Astrocyte (in vitro differentiated cells and primary cell): ENCODE measurements around the gene FCHO2. TPM values are rescaled to one million over a fixed set of nuclear protein-coding genes. Genes with fewer than 3 reads are reported as not detected.

Experiments used
- DNase-seq: peaks from one replicate; pipeline ENCODE4 v3.0.0-alpha.2; 2010; ENCODE audit warnings: low read depth
- FAIRE-seq: peaks from 2 replicates; lab custom pipeline; 2011; peaks lifted over from hg19 to GRCh38; lab: Jason Lieb, UNC
- H2AFZ ChIP-seq: 2 replicates; pipeline ENCODE4 v1.6.0; 2012; ENCODE audit warnings: low read depth, low read length, inconsistent platforms
- H3K27ac ChIP-seq: 2 replicates; pipeline ENCODE4 v1.5.1; 2011; ENCODE audit warnings: low read depth, low read length, inconsistent platforms
- H3K27me3 ChIP-seq: 2 replicates; pipeline ENCODE4 v1.6.0; 2011; ENCODE audit warnings: low read length, inconsistent platforms; ENCODE audit not compliant: insufficient read depth
- H3K36me3 ChIP-seq: 2 replicates; pipeline ENCODE4 v1.5.1; 2011; ENCODE audit warnings: low read length, inconsistent platforms; ENCODE audit not compliant: insufficient read depth
- H3K4me1 ChIP-seq: 2 replicates; pipeline ENCODE4 v1.5.1; 2011; ENCODE audit warnings: low read length, inconsistent platforms; ENCODE audit not compliant: insufficient read depth
- H3K4me2 ChIP-seq: 2 replicates; pipeline ENCODE4 v1.6.0; 2012; ENCODE audit warnings: low read length, inconsistent platforms
- H3K4me3 ChIP-seq: 2 replicates; pipeline ENCODE4 v1.5.1; 2011; ENCODE audit warnings: low read depth, mild to moderate bottlenecking, low read length, inconsistent platforms; ENCODE audit not compliant: insufficient read depth
- H3K79me2 ChIP-seq: 2 replicates; pipeline ENCODE4 v1.6.0; 2012; ENCODE audit warnings: mild to moderate bottlenecking, low read length, inconsistent platforms; ENCODE audit not compliant: insufficient read depth
- H3K9ac ChIP-seq: 2 replicates; pipeline ENCODE4 v1.6.0; 2012; ENCODE audit warnings: mild to moderate bottlenecking, low read length, inconsistent platforms
- H3K9me3 ChIP-seq: 2 replicates; pipeline ENCODE4 v1.5.1; 2012; ENCODE audit warnings: low read depth, mild to moderate bottlenecking, low read length, inconsistent platforms; ENCODE audit not compliant: insufficient read depth
- H4K20me1 ChIP-seq: 2 replicates; pipeline ENCODE4 v1.6.0; 2012; ENCODE audit warnings: low read length, inconsistent platforms; ENCODE audit not compliant: insufficient read depth
- H3K27ac Mint-ChIP-seq: one replicate; pipeline ENCODE4 v1.8.0; 2021; ENCODE audit warnings: mild to moderate bottlenecking, mixed read lengths; ENCODE audit not compliant: unreplicated experiment
- H3K27me3 Mint-ChIP-seq: one replicate; pipeline ENCODE4 v1.8.0; 2021; ENCODE audit warnings: low read depth, mixed read lengths; ENCODE audit not compliant: unreplicated experiment
- H3K36me3 Mint-ChIP-seq: one replicate; pipeline ENCODE4 v1.8.0; 2021; ENCODE audit warnings: low read depth, mixed read lengths; ENCODE audit not compliant: unreplicated experiment
- H3K4me1 Mint-ChIP-seq: one replicate; pipeline ENCODE4 v1.8.0; 2021; ENCODE audit warnings: low read depth, mixed read lengths; ENCODE audit not compliant: unreplicated experiment
- H3K4me3 Mint-ChIP-seq: one replicate; pipeline ENCODE4 v1.8.0; 2021; ENCODE audit warnings: mild to moderate bottlenecking, moderate library complexity, mixed read lengths; ENCODE audit not compliant: unreplicated experiment
- H3K9me3 Mint-ChIP-seq: one replicate; pipeline ENCODE4 v1.8.0; 2021; ENCODE audit warnings: mild to moderate bottlenecking, mixed read lengths; ENCODE audit not compliant: unreplicated experiment
- EZH2 ChIP-seq: IDR thresholded peaks from 2 replicates; pipeline ENCODE4 v1.6.1; 2012; ENCODE audit warnings: mild to moderate bottlenecking, low read length, inconsistent platforms; ENCODE audit not compliant: insufficient read depth
- total RNA-seq: library from RNA; stranded (reverse); gene quantifications from 2 replicates; pipeline ENCODE4 v1.2.1, GENCODE V29; 2021
- TF ChIP-seq, protein P1 (sequence below): IDR thresholded peaks from 2 replicates; pipeline ENCODE4 v1.5.1; 2011; ENCODE audit warnings: low read depth, mild to moderate bottlenecking, inconsistent platforms, low read length, moderate library complexity; ENCODE audit not compliant: insufficient read depth

Gene FCHO2
- total RNA-seq, 1 donor from 2014 or later = 20.7 TPM

DNA sequence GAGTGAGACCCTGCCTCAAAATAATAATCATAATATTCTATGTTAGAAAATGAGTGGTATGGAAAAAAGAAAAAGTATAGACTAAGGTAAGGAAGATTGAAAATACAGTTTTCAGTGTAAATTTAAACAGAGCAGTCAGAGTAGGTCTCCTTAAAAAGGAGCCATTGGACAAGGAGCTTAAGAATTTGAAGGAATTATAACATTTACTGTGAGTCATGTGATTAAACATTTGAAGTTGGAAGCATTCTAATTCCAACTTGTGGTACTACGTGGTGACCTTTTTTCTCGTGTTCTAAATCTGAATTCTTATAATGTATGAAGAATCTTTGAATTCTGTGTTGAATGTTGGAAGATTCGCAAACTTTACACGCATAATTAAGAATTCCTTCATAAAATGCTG, 125.3 kb downstream of the FCHO2 start:
- H3K27ac ChIP-seq = no peak overlapping the region
- peaks cover 11% of the 10 kb centered on the region for H3K36me3 ChIP-seq
- Mint-ChIP-seq H3K36me3 (no peaks in the 10 kb centered on the region), H3K9me3 (no peaks in the 10 kb centered on the region), H3K27ac (no peak overlapping the region), H3K27me3 (no peaks in the 10 kb centered on the region), H3K4me1 (no peaks in the 10 kb centered on the region), H3K4me3 (no peak overlapping the region)
- TF ChIP-seq EZH2 = no peak
- TF ChIP-seq, protein P1, sequence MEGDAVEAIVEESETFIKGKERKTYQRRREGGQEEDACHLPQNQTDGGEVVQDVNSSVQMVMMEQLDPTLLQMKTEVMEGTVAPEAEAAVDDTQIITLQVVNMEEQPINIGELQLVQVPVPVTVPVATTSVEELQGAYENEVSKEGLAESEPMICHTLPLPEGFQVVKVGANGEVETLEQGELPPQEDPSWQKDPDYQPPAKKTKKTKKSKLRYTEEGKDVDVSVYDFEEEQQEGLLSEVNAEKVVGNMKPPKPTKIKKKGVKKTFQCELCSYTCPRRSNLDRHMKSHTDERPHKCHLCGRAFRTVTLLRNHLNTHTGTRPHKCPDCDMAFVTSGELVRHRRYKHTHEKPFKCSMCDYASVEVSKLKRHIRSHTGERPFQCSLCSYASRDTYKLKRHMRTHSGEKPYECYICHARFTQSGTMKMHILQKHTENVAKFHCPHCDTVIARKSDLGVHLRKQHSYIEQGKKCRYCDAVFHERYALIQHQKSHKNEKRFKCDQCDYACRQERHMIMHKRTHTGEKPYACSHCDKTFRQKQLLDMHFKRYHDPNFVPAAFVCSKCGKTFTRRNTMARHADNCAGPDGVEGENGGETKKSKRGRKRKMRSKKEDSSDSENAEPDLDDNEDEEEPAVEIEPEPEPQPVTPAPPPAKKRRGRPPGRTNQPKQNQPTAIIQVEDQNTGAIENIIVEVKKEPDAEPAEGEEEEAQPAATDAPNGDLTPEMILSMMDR = no peak
- no peaks in the 10 kb centered on the region for H3K9me3 ChIP-seq
- no peak overlapping the region for H3K9ac ChIP-seq
- no peaks in the 10 kb centered on the region for H4K20me1 ChIP-seq
- no peak overlapping the region for H3K4me3 ChIP-seq
- H3K79me2 ChIP-seq = no peaks in the 10 kb centered on the region
- no peaks in the 10 kb centered on the region for H3K27me3 ChIP-seq
- no peak overlapping the region for H2AFZ ChIP-seq
- no peaks in the 10 kb centered on the region for H3K4me1 ChIP-seq
- no peak overlapping the region for H3K4me2 ChIP-seq
- FAIRE-seq (no peak), DNase-seq (no peak)

DNA sequence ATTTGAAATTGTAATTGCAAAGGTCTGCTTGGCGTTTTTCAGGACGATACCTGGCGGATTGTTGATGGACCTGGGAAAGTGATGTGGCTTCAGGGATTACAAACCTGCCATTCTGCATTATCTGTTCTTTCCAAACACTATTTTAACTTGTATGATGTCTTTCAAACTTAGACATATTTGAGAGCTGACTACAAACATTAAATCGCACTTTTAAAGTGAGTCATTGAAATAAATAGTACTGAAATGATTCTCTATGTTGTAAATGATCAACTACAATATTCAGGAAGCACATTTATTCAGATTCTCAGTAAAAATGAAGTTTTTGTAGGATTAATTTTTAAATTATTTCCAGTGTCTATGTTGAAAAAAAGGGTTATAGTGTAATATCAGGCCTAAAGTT, 132.2 kb downstream of the FCHO2 start:
- TF ChIP-seq, protein P1 = no peak
- no peak for TF ChIP-seq EZH2
- Histone ChIP-seq H3K4me3 (no peak overlapping the region), H4K20me1 (no peaks in the 10 kb centered on the region), H3K79me2 (no peaks in the 10 kb centered on the region), H3K4me1 (peaks cover 3% of the 10 kb centered on the region), H3K27ac (no peak overlapping the region), H3K9me3 (no peaks in the 10 kb centered on the region), H3K9ac (no peak overlapping the region), H2AFZ (no peak overlapping the region), H3K36me3 (peaks cover 12% of the 10 kb centered on the region), H3K4me2 (no peak overlapping the region), H3K27me3 (no peaks in the 10 kb centered on the region)
- H3K27ac Mint-ChIP-seq = no peak overlapping the region
- DNase-seq (no peak), FAIRE-seq (no peak)
- no peaks in the 10 kb centered on the region for H3K27me3 Mint-ChIP-seq
- no peaks in the 10 kb centered on the region for H3K4me1 Mint-ChIP-seq
- peaks cover 3% of the 10 kb centered on the region for H3K36me3 Mint-ChIP-seq
- H3K9me3 Mint-ChIP-seq = no peaks in the 10 kb centered on the region
- no peak overlapping the region for H3K4me3 Mint-ChIP-seq

DNA sequence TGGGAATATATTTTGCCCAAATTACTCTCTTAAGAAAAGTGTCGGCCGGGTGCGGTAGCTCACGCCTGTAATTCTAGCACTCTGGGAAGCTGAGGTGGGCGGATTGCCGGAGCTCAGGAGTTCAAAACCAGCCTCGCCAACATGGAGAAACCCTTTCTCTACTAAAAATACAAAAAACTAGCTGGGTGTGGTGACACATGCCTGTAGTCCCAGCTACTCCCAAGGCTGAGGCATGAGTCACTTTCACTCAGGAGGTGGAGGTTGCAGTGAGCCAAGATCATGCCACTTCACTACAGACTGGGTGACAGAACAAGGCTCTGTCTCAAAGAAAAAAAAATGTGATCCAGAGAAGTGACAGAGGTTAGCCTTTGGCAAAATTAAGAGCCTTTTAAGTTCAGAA, 138.1 kb downstream of the FCHO2 start:
- Mint-ChIP-seq H3K4me1 (peaks cover 14% of the 10 kb centered on the region), H3K27me3 (no peaks in the 10 kb centered on the region), H3K36me3 (peaks cover 11% of the 10 kb centered on the region), H3K4me3 (no peak overlapping the region), H3K27ac (peak overlapping the region; percentile 62), H3K9me3 (peaks cover 14% of the 10 kb centered on the region)
- Histone ChIP-seq H3K27me3 (no peaks in the 10 kb centered on the region), H3K36me3 (peaks cover 7% of the 10 kb centered on the region), H4K20me1 (no peaks in the 10 kb centered on the region), H3K79me2 (no peaks in the 10 kb centered on the region), H3K9me3 (no peaks in the 10 kb centered on the region), H3K4me1 (peaks cover 8% of the 10 kb centered on the region), H3K9ac (no peak overlapping the region), H2AFZ (no peak overlapping the region), H3K4me2 (peak overlapping the region; percentile 57), H3K4me3 (no peak overlapping the region), H3K27ac (no peak overlapping the region)
- peak; percentile 72 for DNase-seq
- FAIRE-seq = no peak
- TF ChIP-seq EZH2 = no peak
- TF ChIP-seq, protein P1 = no peak
